HG03520 (cell line): ENCODE data around the gene NUAK2.

Experiments
- ATAC-seq: cut with Tn5 transposase; IDR thresholded peaks from one replicate; pipeline ENCODE4 v1.9.1; 2021; ENCODE audit warnings: mild to moderate bottlenecking, moderate library complexity; ENCODE audit not compliant: unreplicated experiment

Gene NUAK2

GRCh38 chr1:205259324-205259832 lies 62.2 kb downstream of the NUAK2 start:
- ATAC-seq = no peak

DNA sequence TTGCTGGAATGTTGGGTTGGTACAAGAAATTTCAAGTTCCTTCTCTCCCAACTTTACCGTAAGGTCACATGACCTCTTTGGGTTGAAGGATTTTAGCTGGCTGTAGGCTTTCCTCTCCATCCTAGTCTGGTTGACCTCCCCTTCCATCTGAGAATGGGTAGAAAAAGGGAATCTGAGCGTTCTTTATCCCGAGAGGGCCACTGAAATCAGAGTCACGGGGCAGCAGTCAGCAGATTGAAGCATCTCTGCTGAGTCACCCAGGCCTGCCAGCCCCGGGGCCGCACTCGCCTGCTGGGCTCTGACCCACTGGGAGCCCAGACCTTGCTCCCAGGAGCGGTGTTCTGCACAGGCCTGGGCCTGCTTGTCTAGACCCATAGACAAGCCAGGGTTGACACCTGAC lies 62.8 kb downstream of the NUAK2 start:
- ATAC-seq = no peak

DNA sequence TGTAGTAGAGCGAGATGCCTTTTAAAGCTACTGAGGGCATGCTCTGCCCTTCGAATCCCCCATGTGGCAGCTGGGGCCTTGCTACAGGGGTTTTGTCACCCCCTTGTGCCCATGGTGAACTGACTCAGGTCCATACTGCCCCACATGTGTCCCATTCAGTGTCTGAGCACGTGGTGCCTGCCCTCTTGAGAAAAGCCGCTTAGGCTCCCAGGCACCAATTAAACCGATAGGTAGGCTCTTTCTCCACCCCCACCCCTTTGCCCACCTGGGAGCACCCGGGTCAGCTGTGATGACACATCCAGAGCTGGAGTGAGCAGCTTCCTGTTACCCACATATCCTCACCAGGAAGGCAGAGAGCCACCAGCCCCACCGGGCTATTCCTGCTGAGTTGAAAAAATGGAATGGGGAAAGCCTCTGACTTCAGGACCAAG lies 63.3 kb downstream of the NUAK2 start:
- ATAC-seq = no peak

- ATAC-seq = no peak
Measured at GRCh38 chr1:205257735-205258134, 63.8 kb downstream of the NUAK2 start.

DNA sequence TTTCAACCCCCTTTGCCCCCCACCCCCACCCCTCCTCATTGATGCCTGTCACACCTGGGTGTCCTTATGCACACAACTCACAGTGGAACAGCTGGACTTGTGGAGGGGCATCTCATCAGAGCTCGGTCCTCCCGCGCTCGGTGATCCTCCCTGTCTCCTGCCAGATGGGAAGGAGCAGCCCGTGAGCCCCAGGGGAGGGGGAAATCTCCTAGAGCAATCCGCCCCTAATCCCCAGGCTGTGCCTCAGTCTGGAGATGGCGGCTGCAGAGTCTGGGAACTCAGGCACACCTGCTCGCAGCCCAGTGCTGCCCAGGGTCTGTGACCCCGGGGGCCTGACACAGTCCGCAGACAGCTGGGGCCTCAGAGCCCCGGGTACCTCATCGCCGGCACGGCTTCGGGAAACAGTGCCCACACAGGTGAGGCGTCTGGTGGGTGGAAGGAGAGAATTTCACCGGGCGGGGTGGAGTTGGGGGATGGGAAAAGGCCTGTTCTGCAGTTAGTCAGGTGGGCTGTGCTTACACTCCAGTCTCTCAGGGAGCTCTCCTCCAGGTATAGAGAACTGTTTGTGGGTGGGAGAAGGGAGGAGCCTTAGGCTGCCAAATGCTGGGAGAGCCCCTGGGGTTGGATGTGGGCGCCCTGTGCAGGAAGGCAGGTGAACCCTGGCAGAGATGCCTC lies 64.5 kb downstream of the NUAK2 start:
- no peak for ATAC-seq

GRCh38 chr1:205255941-205256780 lies 65.4 kb downstream of the NUAK2 start:
- ATAC-seq = peak; percentile 60
